Measurements from ENCODE around the gene TBC1D1.

Gene TBC1D1

GRCh38 chr4:37991623-37992410 lies 100.9 kb downstream of the TBC1D1 start (continued):
- TF ChIP-seq ZNF169 (tag by site-specific recombination; IDR thresholded peaks at IDR 0.05) (no peak), ZNF473 (tag by site-specific recombination; IDR thresholded peaks at IDR 0.05) (no peak), ZNF521 (tag by site-specific recombination; IDR thresholded peaks at IDR 0.05) (no peak), ZNF645 (tag by site-specific recombination; IDR thresholded peaks at IDR 0.05) (no peak), ZNF623 (tag by site-specific recombination; IDR thresholded peaks at IDR 0.05) (no peak), FEZF1 (tag by site-specific recombination; IDR thresholded peaks at IDR 0.05) (no peak), ZIC2 (tag by site-specific recombination; IDR thresholded peaks at IDR 0.05) (no peak), KLF8 (tag by site-specific recombination; IDR thresholded peaks at IDR 0.05) (no peak)

GRCh38 chr4:37993806-37994205 lies 102.9 kb downstream of the TBC1D1 start:
- no peaks in the 10 kb centered on the region for H3K9me3 ChIP-seq (ENCODE audit: control insufficient read depth, insufficient read depth, low read depth, low read length)
- no peaks in the 10 kb centered on the region for H3K36me3 ChIP-seq (ENCODE audit: control insufficient read depth in 2 of 2, insufficient read depth in 1 of 2, low read length in 2 of 2)
- H3K27ac ChIP-seq (ENCODE audit: extremely low read depth, low read depth, low read length), result no peak overlapping the region
- ChIA-PET POLR2A (no interaction called here), CTCF (no interaction called here)
- H3K4me3 ChIP-seq (ENCODE audit: low read depth, low read length), result no peak overlapping the region
- no peak for TF ChIP-seq MYNN (tag by site-specific recombination; IDR thresholded peaks at IDR 0.05; ENCODE audit: borderline replicate concordance)
- no peak for TF ChIP-seq ZSCAN5A (tag by site-specific recombination; IDR thresholded peaks at IDR 0.05)
- no peak for TF ChIP-seq ZNF48 (tag by site-specific recombination; IDR thresholded peaks at IDR 0.05)
- 0 out of 2 replicates have a peak, but pooled peaks have one; percentile 14 for TF ChIP-seq KLF1 (tag by site-specific recombination; IDR thresholded peaks at IDR 0.05)
- no peaks in the 10 kb centered on the region for H3K4me1 ChIP-seq (ENCODE audit: control insufficient read depth, insufficient read depth, low read length)

GRCh38 chr4:37994569-37994968 lies 103.7 kb downstream of the TBC1D1 start:
- Histone ChIP-seq H3K27ac (ENCODE audit: extremely low read depth, low read depth, low read length) (no peak overlapping the region), H3K36me3 (ENCODE audit: control insufficient read depth in 2 of 2, insufficient read depth in 1 of 2, low read length in 2 of 2) (no peaks in the 10 kb centered on the region), H3K4me1 (ENCODE audit: control insufficient read depth, insufficient read depth, low read length) (no peaks in the 10 kb centered on the region), H3K9me3 (ENCODE audit: control insufficient read depth, insufficient read depth, low read depth, low read length) (no peaks in the 10 kb centered on the region), H3K4me3 (ENCODE audit: low read depth, low read length) (no peak overlapping the region)
- ChIA-PET POLR2A (no interaction called here), CTCF (no interaction called here)
- TF ChIP-seq ZNF366 (tag by site-specific recombination; conservative IDR thresholded peaks at IDR 0.05) (no peak), HOXC10 (CRISPR knock-in tag; IDR thresholded peaks at IDR 0.05) (no peak), ZNF521 (tag by site-specific recombination; IDR thresholded peaks at IDR 0.05) (no peak), ZNF701 (tag by site-specific recombination; IDR thresholded peaks at IDR 0.05) (no peak), ZNF76 (tag by site-specific recombination; IDR thresholded peaks at IDR 0.05; ENCODE audit: borderline replicate concordance, low read depth) (no peak), SETDB1 (IDR thresholded peaks at IDR 0.05; ENCODE audit: insufficient read length, low read length) (no peak), OVOL3 (tag by site-specific recombination; IDR thresholded peaks at IDR 0.05) (no peak), ZNF132 (tag by site-specific recombination; IDR thresholded peaks at IDR 0.05; ENCODE audit: borderline replicate concordance) (no peak), ZNF449 (tag by site-specific recombination; IDR thresholded peaks at IDR 0.05) (no peak), ZNF114 (tag by site-specific recombination; IDR thresholded peaks at IDR 0.05) (no peak), ZNF660 (tag by site-specific recombination; IDR thresholded peaks at IDR 0.05) (no peak), ZNF571 (tag by site-specific recombination; IDR thresholded peaks at IDR 0.05) (no peak), ZNF221 (tag by site-specific recombination; IDR thresholded peaks at IDR 0.05; ENCODE audit: borderline replicate concordance) (no peak), ZBTB10 (tag by site-specific recombination; IDR thresholded peaks at IDR 0.05) (no peak)
